A549 (cell line): ENCODE measurements around the gene TUBA1C. TPM values are rescaled to one million over a fixed set of nuclear protein-coding genes. Genes with fewer than 3 reads are reported as not detected.
"Not testable (repeated sequence)": the region's sequence is repeated elsewhere in the genome, so short reads cannot be mapped to it uniquely, and the experiment has no call there.

ENCODE experiments used
- ATAC-seq, 2 experiments: fragments of 200-7000 bp in 1 of 2; fragments of >200 bp in 1 of 2; cut with Nextera tagmentation in 1 of 2; cut with Tn5 transposase in 1 of 2; 3 replicates each; pipeline versions ENCODE4 v1.8.0 to v1.9.1; 2018 to 2020; ENCODE audit warnings: mild to moderate bottlenecking in 1 of 2, moderate library complexity in 1 of 2
- CTCF ChIA-PET: fragments of 300-600 bp; sonication (Branson Sonifier 250); formaldehyde crosslinking; extraction: SDS; loops from one replicate; lab custom pipeline; 2021; ENCODE audit warnings: antibody characterized with exemption, inconsistent platforms; lab: Yijun Ruan, JAX
- POLR2A ChIA-PET: fragments of 350-600 bp; formaldehyde crosslinking; extraction: SDS; loops from one replicate; lab custom pipeline; 2021; ENCODE audit warnings: antibody characterized with exemption, inconsistent platforms; lab: Yijun Ruan, JAX
- DNase-seq, 2 experiments: peaks; one replicate each; pipeline versions ENCODE4 v3.0.0 to v3.0.0-alpha.2; 2011 to 2016; ENCODE audit warnings: low read depth in 1 of 2, low spot score in 1 of 2
- FAIRE-seq: peaks from 2 replicates; lab custom pipeline; 2011; peaks lifted over from hg19 to GRCh38; lab: Jason Lieb, UNC
- H3K27ac ChIP-seq, 2 experiments: fragments of >200 bp; sonication (Bioruptor Twin); formaldehyde crosslinking; 3 replicates each; pipeline ENCODE4 v1.5.1; 2016 to 2017
- H3K4me1 ChIP-seq: fragments of >200 bp; sonication (Bioruptor Twin); formaldehyde crosslinking; 3 replicates; pipeline ENCODE4 v1.6.1; 2016
- H3K4me2 ChIP-seq: fragments of >200 bp; sonication (Bioruptor Twin); formaldehyde crosslinking; 3 replicates; pipeline ENCODE4 v1.6.1; 2016
- H3K4me3 ChIP-seq: fragments of >200 bp; sonication (Bioruptor Twin); formaldehyde crosslinking; 3 replicates; pipeline ENCODE4 v1.5.1; 2016
- H3K9me3 ChIP-seq: fragments of >200 bp; sonication (Bioruptor Twin); formaldehyde crosslinking; 3 replicates; pipeline ENCODE4 v1.6.1; 2016
- CBX2 ChIP-seq: fragments of 200-600 bp; sonication (generic); IDR thresholded peaks from 2 replicates; pipeline ENCODE4 v1.6.1; 2016; ENCODE audit warnings: low read depth, mild to moderate bottlenecking, borderline replicate concordance
- CEBPB ChIP-seq, 2 experiments: fragments of >200 bp in 1 of 2; sonication (Bioruptor Twin) in 1 of 2; formaldehyde crosslinking in 1 of 2; IDR thresholded peaks; 2 replicates each; pipeline ENCODE4 v1.6.1; 2012 to 2016
- EHF ChIP-seq: fragments of 250-450 bp; sonication (Bioruptor Pico); IDR thresholded peaks from 2 replicates; pipeline ENCODE4 v1.5.0; 2020; ENCODE audit warnings: mild to moderate bottlenecking
- EHMT2 ChIP-seq: fragments of 200-600 bp; sonication (generic); IDR thresholded peaks from 2 replicates; pipeline ENCODE4 v1.6.1; 2016; ENCODE audit warnings: antibody characterized with exemption, low read depth, mild to moderate bottlenecking, moderate library complexity
- FOSB ChIP-seq: fragments of 250-450 bp; sonication (Bioruptor Pico); IDR thresholded peaks from 2 replicates; pipeline ENCODE4 v1.5.0; 2020; ENCODE audit warnings: mild to moderate bottlenecking, moderate library complexity
- FOSL2 ChIP-seq, 2 experiments: fragments of 450-650 bp in 1 of 2; fragments of >200 bp in 1 of 2; sonication (Bioruptor Twin) in 1 of 2; formaldehyde crosslinking; IDR thresholded peaks; 2 replicates each; pipeline versions ENCODE4 v1.5.0 to v1.6.1; 2016 to 2020; ENCODE audit warnings: mild to moderate bottlenecking in 1 of 2, moderate library complexity in 1 of 2
- HOXB13 ChIP-seq: fragments of 250-450 bp; sonication (Bioruptor Pico); IDR thresholded peaks from 2 replicates; pipeline ENCODE4 v1.5.0; 2020; ENCODE audit warnings: low read depth, mild to moderate bottlenecking, moderate library complexity
- JUN ChIP-seq, 2 experiments: fragments of >200 bp; sonication (Bioruptor Twin); formaldehyde crosslinking; IDR thresholded peaks; 2 replicates in 1 of 2; 3 replicates in 1 of 2; pipeline ENCODE4 v1.6.1; 2016 to 2017
- NFE2L2 ChIP-seq: fragments of 150-350 bp; conservative IDR thresholded peaks from 2 replicates; pipeline ENCODE4 v1.6.1; 2014; ENCODE audit warnings: low read length
- NPAS2 ChIP-seq: fragments of 250-450 bp; sonication (Bioruptor Pico); IDR thresholded peaks from 2 replicates; pipeline ENCODE4 v1.8.0; 2022; ENCODE audit warnings: mild to moderate bottlenecking, moderate library complexity, borderline replicate concordance
- PHF8 ChIP-seq: fragments of 200-600 bp; sonication (generic); IDR thresholded peaks from 2 replicates; pipeline ENCODE4 v1.6.1; 2016; ENCODE audit warnings: low read depth, mild to moderate bottlenecking, antibody characterized with exemption, moderate library complexity, borderline replicate concordance
- POLR2A ChIP-seq: IDR thresholded peaks from 2 replicates; pipeline ENCODE4 v1.6.1; 2012; ENCODE audit warnings: mild to moderate bottlenecking, low read length
- RARB ChIP-seq: fragments of 250-450 bp; sonication (Bioruptor Pico); IDR thresholded peaks from 2 replicates; pipeline ENCODE4 v1.8.0; 2021; ENCODE audit warnings: mild to moderate bottlenecking, moderate library complexity
- TFCP2L1 ChIP-seq: fragments of 250-450 bp; sonication (Bioruptor Pico); IDR thresholded peaks from 2 replicates; pipeline ENCODE4 v1.5.0; 2021; ENCODE audit warnings: mild to moderate bottlenecking
- ZC3H11A ChIP-seq: fragments of 450-650 bp; IDR thresholded peaks from 2 replicates; pipeline ENCODE4 v1.6.1; 2014; ENCODE audit warnings: antibody characterized with exemption, mild to moderate bottlenecking
- WGBS: methylation state at CpG from one replicate; pipeline ENCODE4 v1.1.6; 2017; ENCODE audit errors: missing lambda C conversion rate; 5-methylcytosine and 5-hydroxymethylcytosine counted together
- polyA plus RNA-seq, 4 experiments: library from polyadenylated mRNA; depleted of rRNA in 3 of 4; stranded (reverse); fragments of >200 nt; fragmentation: RNase III in 1 of 4; extraction: RNeasy Plus Mini Kit Qiagen cat#74134 plus additional on column Dnase treatment in 1 of 4; gene quantifications; 2 replicates in 3 of 4; 3 replicates in 1 of 4; pipeline ENCODE4 v1.2.3, GENCODE V29; 2011 to 2017

Gene TUBA1C
- polyA plus RNA-seq, 2 of the 4 experiments (the other 2 are of a cell fraction), result 1,183 to 1,656 TPM

GRCh38 chr12:49309386-49309785 lies 44.5 kb downstream of the TUBA1C start:
- H3K9me3 ChIP-seq, result no peaks in the 10 kb centered on the region
- DNase-seq, result peak in 1 of 2 experiments; percentile 25
- H3K27ac ChIP-seq, result no peak overlapping the region
- TF ChIP-seq EHF (CRISPR knock-in tag), result no peak
- POLR2A ChIA-PET, result interaction anchor here (0.6 kb wide), 1 partner anchor 200 kb away, joined by 4 read pairs; no protein-coding TSS in a partner anchor
- no peak overlapping the region for H3K4me2 ChIP-seq
- no peak for FAIRE-seq
- CTCF ChIA-PET, result interaction anchor here (0.8 to 1.4 kb wide), 2 partner anchors 12 to 27 kb away, joined by 4 read pairs; partner anchors contain the start of gene C1QL4
- peak in 1 of 2 experiments; percentile 59; a peak in 3 of 6 replicates for ATAC-seq
- no peak overlapping the region for H3K4me3 ChIP-seq
- WGBS, result 78% methylated on average over 7 of the region's 7 CpGs
- H3K4me1 ChIP-seq, result 0 out of 3 replicates have a peak, but pooled peaks cover 3% of the 10 kb centered on the region

- H3K27ac ChIP-seq, H3K4me1 ChIP-seq, H3K9me3 ChIP-seq, H3K4me3 ChIP-seq, CTCF ChIA-PET, H3K4me2 ChIP-seq, DNase-seq, FAIRE-seq, ATAC-seq, POLR2A ChIA-PET: not testable (repeated sequence)
- WGBS, result 56% methylated on average over 3 of the region's 3 CpGs
Observed at GRCh38 chr12:49310451-49311000, 45.6 kb downstream of the TUBA1C start.

GRCh38 chr12:49314811-49315210 lies 49.9 kb downstream of the TUBA1C start:
- no peak for ATAC-seq
- Histone ChIP-seq H3K4me2 (no peak overlapping the region), H3K4me1 (peaks cover 7% of the 10 kb centered on the region; the same call in 2 of the 3 replicates), H3K27ac (peak overlapping the region; percentile 20 to 74; a peak in 5 of 6 replicates), H3K4me3 (no peak overlapping the region), H3K9me3 (no peaks in the 10 kb centered on the region)
- CTCF ChIA-PET, result interaction anchor here (0.7 to 1.9 kb wide), 7 partner anchors 17 to 265 kb away, joined by 3 to 9 read pairs (median 3); partner anchors contain the start of genes DNAJC22 and PRPH
- FAIRE-seq, result no peak
- no peak for TF ChIP-seq JUN (IDR thresholded peaks at IDR 0.05)
- TF ChIP-seq NFE2L2, result no peak
- TF ChIP-seq RARB (CRISPR knock-in tag), result no peak
- no peak for TF ChIP-seq NPAS2 (CRISPR knock-in tag)
- no peak for TF ChIP-seq EHMT2
- TF ChIP-seq POLR2A, result no peak
- TF ChIP-seq TFCP2L1 (CRISPR knock-in tag), result no peak
- POLR2A ChIA-PET, result no interaction called here
- DNase-seq, result no peak
- WGBS, result 77% methylated on average over 1 of the region's 1 CpG

GRCh38 chr12:49317118-49317517 lies 52.2 kb downstream of the TUBA1C start:
- H3K9me3 ChIP-seq, ATAC-seq, DNase-seq, FAIRE-seq, H3K27ac ChIP-seq, POLR2A ChIA-PET, H3K4me2 ChIP-seq, H3K4me3 ChIP-seq: not testable (repeated sequence)
- TF ChIP-seq ZC3H11A, result peak; percentile 54
- peaks cover 12% of the 10 kb centered on the region for H3K4me1 ChIP-seq
- 95% methylated on average over 10 of the region's 10 CpGs for WGBS
- CTCF ChIA-PET, result interaction anchor here (0.6 to 7.9 kb wide), 4 partner anchors 14 to 869 kb away, joined by 3 to 66 read pairs (median 3); no protein-coding TSS in a partner anchor

GRCh38 chr12:49320411-49321103 lies 55.7 kb downstream of the TUBA1C start:
- ATAC-seq, DNase-seq, POLR2A ChIA-PET, FAIRE-seq, H3K27ac ChIP-seq, H3K9me3 ChIP-seq, H3K4me3 ChIP-seq, H3K4me2 ChIP-seq: not testable (repeated sequence)
- H3K4me1 ChIP-seq, result peaks cover 13% of the 10 kb centered on the region
- CTCF ChIA-PET, result interaction anchor here (0.7 to 7.9 kb wide), 6 partner anchors 11 to 31 kb away, joined by 3 to 66 read pairs (median 26); partner anchors contain the start of genes C1QL4 and PRPH
- 90% methylated on average over 9 of the region's 9 CpGs for WGBS

GRCh38 chr12:49322367-49322707 lies 57.5 kb downstream of the TUBA1C start:
- TF ChIP-seq ZC3H11A (no peak), FOSL2 (IDR thresholded peaks at IDR 0.05) (no peak), FOSL2 (CRISPR knock-in tag; IDR thresholded peaks at IDR 0.05) (no peak), RARB (CRISPR knock-in tag) (no peak), CEBPB (IDR thresholded peaks at IDR 0.05) (no peak), HOXB13 (no peak), PHF8 (no peak), NFE2L2 (no peak), EHMT2 (no peak), FOSB (CRISPR knock-in tag) (no peak), POLR2A (no peak), CBX2 (no peak)
- POLR2A ChIA-PET, result interaction anchor here (1.0 to 2.0 kb wide), 13 partner anchors 9 to 419 kb away, joined by 3 to 30 read pairs (median 5); partner anchors contain the start of genes C1QL4, MCRS1, SPATS2 and TMBIM6
- Histone ChIP-seq H3K4me1 (peaks cover 12% of the 10 kb centered on the region; the same call in 2 of the 3 replicates), H3K27ac (peak overlapping the region; percentile 80 to 91), H3K4me3 (peak overlapping the region; percentile 62), H3K9me3 (no peaks in the 10 kb centered on the region), H3K4me2 (peak overlapping the region; percentile 91)
- WGBS, result 24% methylated on average over 12 of the region's 12 CpGs
- DNase-seq, result no peak
- peak in 1 of 2 experiments; percentile 0; a peak in 2 of 6 replicates for ATAC-seq
- CTCF ChIA-PET, result interaction anchor here (1.0 to 7.9 kb wide), 10 partner anchors 9 to 301 kb away, joined by 3 to 66 read pairs (median 12); partner anchors contain the start of genes C1QL4, DNAJC22, PRPF40B and PRPH
- FAIRE-seq, result no peak
